SW 1271 (cell line): ENCODE measurements around the gene PDE6B.
"Not testable (repeated sequence)": the region's sequence is repeated elsewhere in the genome, so short reads cannot be mapped to it uniquely, and the experiment has no call there.

Experiments used
- DNase-seq, 2 experiments: peaks; one replicate each; lab custom pipeline; 2025; lab: John Stamatoyannopoulos, UW

The PDE6B gene

GRCh38 chr4:656436-657337 is 31.3 kb downstream of the PDE6B start:
- no peak for DNase-seq

- DNase-seq, result no peak
Measured at GRCh38 chr4:657338-657833, 32.0 kb downstream of the PDE6B start.

GRCh38 chr4:657834-658667 is 32.7 kb downstream of the PDE6B start:
- DNase-seq, result no peak

- no peak for DNase-seq
Measured at GRCh38 chr4:658681-659667, 33.6 kb downstream of the PDE6B start.

- no peak for DNase-seq
Measured at GRCh38 chr4:659851-660250, 34.5 kb downstream of the PDE6B start.

GRCh38 chr4:660401-660800 is 35.0 kb downstream of the PDE6B start:
- no peak for DNase-seq

GRCh38 chr4:661231-661630 is 35.9 kb downstream of the PDE6B start:
- DNase-seq, result no peak

GRCh38 chr4:661881-662761 is 36.7 kb downstream of the PDE6B start:
- no peak for DNase-seq

GRCh38 chr4:663046-663437 is 37.7 kb downstream of the PDE6B start:
- DNase-seq, result no peak

GRCh38 chr4:663438-664428 is 38.4 kb downstream of the PDE6B start:
- no peak for DNase-seq

- DNase-seq, result no peak
Measured at GRCh38 chr4:664713-665231, 39.4 kb downstream of the PDE6B start.

- DNase-seq, result no peak
Measured at GRCh38 chr4:665381-665750, 40.0 kb downstream of the PDE6B start.

- DNase-seq, result no peak
Measured at GRCh38 chr4:665751-666435, 40.5 kb downstream of the PDE6B start.

- no peak for DNase-seq
Measured at GRCh38 chr4:666436-666810, 41.0 kb downstream of the PDE6B start.

- DNase-seq, result no peak
Measured at GRCh38 chr4:666822-667544, 41.6 kb downstream of the PDE6B start.

- DNase-seq, result no peak
Measured at GRCh38 chr4:667545-667925, 42.2 kb downstream of the PDE6B start.

- not testable (repeated sequence) for DNase-seq
Measured at GRCh38 chr4:668219-668618, 42.8 kb downstream of the PDE6B start.
